SU-DHL-6 (cell line): ENCODE measurements around the gene DOK7.

ENCODE experiments used
- CTCF ChIP-seq: fragments of 200-600 bp; sonication (generic); IDR thresholded peaks from one replicate; pipeline ENCODE4 v1.5.1; 2017; ENCODE audit warnings: antibody characterized with exemption, mild to moderate bottlenecking, low read length, moderate library complexity; ENCODE audit not compliant: insufficient read depth, poor library complexity, severe bottlenecking
- EZH2phosphoT487 ChIP-seq: fragments of 200-600 bp; sonication (generic), shearing (Covaris generic); conservative IDR thresholded peaks from 2 replicates; pipeline ENCODE4 v1.6.1; 2018; ENCODE audit warnings: mild to moderate bottlenecking, antibody characterized with exemption, low read length, moderate library complexity, mixed read lengths

- TF ChIP-seq CTCF (no peak), EZH2phosphoT487 (no peak)
Observed at GRCh38 chr4:3447431-3448395, 15.4 kb upstream of the DOK7 start.
